GM19035 (cell line): Measurements from ENCODE around the gene MIER3.
"Not testable (repeated sequence)": the region's sequence is repeated elsewhere in the genome, so short reads cannot be mapped to it uniquely, and the experiment has no call there.

ENCODE experiments used
- ATAC-seq: cut with Tn5 transposase; IDR thresholded peaks from one replicate; pipeline ENCODE4 v1.9.1; 2021; ENCODE audit not compliant: unreplicated experiment

Gene MIER3, protein sequence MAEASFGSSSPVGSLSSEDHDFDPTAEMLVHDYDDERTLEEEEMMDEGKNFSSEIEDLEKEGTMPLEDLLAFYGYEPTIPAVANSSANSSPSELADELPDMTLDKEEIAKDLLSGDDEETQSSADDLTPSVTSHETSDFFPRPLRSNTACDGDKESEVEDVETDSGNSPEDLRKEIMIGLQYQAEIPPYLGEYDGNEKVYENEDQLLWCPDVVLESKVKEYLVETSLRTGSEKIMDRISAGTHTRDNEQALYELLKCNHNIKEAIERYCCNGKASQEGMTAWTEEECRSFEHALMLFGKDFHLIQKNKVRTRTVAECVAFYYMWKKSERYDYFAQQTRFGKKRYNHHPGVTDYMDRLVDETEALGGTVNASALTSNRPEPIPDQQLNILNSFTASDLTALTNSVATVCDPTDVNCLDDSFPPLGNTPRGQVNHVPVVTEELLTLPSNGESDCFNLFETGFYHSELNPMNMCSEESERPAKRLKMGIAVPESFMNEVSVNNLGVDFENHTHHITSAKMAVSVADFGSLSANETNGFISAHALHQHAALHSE

DNA sequence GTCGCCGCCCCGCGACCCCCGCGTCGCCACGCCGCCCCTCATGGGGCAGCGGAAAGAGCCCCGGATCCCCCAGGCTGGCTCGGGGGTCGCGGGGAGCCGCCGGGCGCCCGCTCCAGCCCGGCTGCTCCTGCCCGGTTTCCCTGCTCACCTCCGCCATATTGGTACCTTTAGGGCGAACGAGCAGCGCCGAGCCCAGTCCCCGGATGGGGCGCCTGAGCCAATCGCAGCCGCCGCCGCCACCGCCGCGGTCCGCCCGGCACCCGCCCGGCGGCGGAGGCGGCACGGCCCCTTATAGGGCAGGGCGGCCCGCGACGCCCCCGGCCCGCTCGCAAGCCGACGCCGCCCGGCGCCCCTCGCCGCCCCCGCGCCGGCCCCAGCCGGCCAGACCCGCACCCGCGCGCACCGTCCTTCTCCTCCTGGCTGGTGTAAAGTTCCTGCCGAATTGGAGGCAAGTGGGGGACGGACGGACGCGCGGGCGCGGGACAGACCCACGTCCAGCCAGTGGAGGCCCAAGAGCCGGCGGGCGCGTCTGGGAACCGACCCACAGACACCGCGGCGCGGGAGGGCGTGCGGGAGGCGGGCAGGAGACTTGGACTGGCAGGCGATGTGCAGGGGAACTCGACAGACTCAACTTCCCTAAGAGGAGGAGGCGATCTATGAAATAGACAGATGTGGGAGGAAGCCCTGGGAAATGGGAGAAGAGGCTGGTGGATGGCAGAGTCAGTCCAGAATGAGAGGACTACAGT is at the start of gene MIER3:
TSS of gene MIER3 (minus strand) at position 178 of the 746 bp plus-strand sequence. CDS start at position 157, 21 bp downstream.
- peak; percentile 91 for ATAC-seq

DNA sequence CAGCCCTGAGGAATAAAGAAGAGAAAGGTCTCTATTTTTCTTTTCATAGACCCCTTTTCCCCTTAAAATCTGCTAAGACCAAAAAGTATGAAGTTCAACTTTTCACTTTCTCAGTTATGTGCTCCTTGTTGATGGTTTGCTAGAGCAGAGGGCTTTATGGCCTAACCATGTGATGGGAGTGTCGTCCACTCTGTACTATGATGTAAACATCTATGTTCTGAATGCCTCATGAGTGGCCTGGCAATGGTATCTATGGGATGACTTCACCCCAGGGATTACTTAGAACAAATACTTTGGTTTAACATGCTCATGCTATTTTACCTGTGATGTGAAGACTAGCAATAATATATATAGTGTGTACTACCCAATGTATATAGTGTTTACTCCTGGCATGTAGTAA is 43.7 kb upstream of the MIER3 start:
- ATAC-seq: no peak

GRCh38 chr5:56993241-56993640 is 41.3 kb upstream of the MIER3 start:
- no peak for ATAC-seq

DNA sequence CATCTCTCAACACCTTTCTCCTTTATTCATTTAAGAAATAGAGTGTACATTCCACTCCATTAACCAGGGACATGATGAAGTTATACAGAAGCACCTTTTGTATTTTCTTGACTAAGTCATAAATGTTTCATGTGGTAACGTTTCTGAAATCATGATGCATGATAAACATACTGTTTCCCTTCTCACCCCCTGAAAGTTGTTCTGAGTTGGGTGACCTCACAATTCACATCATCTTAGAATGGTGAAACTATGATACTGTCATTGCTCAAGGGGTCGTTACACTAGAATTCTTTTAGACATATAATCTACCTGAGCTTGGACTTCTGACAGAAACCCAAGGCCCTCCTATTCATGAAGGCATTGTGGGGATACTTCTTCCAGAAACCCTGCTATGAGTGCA is 37.8 kb upstream of the MIER3 start:
- ATAC-seq: no peak

- ATAC-seq: no peak
Observed at GRCh38 chr5:56988490-56988889, 36.6 kb upstream of the MIER3 start.

GRCh38 chr5:56987171-56987570 is 35.2 kb upstream of the MIER3 start:
- ATAC-seq: no peak

DNA sequence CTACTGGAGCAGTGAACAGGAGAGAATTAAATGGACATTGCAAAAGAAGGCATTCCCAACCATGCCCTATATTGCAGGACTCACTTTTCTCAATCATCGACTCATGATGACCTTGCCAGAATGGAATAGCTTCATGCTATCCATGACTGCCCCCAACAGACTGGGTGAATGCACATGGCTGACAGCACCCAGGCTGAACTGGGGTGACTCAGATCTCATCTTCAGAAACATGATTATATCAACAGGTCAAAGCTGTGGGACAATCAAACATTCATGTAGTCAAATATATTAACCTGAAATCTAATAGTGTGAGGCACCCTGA is 34.7 kb upstream of the MIER3 start:
- no peak for ATAC-seq

DNA sequence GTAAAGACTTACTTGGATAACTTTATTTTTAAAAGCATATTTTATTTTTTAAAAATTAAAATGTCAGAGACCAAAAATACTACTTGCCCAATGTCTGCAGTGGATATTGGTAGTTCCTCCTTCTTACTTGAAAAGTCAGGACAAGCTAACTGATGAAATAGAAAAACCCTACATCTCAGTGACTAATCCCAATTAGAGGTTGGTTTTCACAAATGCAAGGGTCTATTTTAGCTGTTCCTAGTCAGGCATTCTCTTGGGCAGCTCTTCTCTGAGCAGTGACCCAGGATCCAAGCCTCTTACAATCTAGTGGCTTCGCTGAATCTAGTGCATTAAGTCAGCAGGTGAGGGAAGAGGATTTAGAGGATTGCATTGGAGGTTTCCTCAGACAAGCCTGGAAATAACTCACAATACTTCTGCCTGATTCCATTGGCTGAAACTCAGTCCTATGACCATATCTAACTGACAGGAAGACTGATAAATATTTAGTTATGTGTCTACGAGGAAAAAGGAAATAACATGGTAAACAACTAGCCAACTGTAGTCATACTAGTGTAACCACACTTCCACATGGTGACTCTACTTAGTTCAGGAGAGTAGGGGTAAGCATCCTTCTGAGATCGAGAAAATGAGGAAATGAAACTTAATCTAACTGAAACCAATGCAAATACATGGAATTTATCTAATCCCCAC is 34.2 kb upstream of the MIER3 start:
- no peak for ATAC-seq

DNA sequence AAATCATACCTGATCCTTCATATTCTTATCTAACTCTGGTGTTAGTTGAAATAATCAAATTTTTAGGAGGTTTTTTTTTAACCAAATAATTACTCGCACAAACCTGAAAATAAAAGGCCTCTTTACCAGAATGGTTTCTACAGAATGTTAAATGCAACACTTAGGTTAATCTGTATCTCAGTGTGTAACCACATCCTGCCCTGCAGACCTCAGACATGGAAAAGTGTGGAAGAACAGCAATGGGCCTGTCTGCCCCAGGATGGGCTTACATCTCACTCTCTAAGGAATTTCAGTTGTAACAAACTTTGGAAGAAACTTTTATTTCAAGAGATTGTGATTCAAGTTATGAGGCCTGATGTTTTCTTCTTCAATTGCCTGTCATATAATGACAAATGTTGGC is 32.5 kb upstream of the MIER3 start:
- ATAC-seq: no peak

DNA sequence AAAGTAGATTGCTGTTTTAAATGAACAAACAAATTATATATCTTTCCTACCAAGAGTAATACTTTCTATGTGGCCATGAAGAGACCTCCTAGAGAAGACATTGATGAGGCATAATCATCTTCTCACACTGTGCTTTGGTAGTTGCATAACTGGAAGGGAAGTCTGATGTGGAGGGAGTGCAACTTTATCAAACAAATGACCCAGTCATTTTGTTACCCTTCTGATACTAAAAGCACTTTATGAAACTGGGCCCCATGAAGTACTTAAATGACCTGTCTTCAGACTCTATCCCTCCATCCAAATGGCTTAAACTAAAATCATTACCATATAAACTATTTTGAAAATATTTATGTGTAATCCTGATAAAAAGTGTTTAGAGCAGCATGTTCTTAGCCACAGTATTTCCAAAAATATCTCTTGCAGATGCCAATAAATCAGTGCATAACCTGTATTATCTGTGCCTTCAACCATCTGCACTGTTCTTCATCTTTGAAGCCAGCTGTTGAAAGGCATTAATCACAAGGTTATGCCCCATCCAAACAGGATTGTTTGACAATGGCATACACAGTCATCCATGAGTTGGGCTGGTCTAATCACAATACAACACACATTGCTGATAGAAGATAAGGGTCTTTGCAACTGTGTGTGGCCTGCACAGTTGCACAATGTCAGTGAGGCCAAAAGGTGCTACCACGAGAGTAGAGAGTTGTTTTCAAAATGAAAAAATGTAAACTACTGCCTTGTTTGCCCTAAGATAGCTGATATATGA is 31.9 kb upstream of the MIER3 start:
- ATAC-seq: peak; percentile 72

DNA sequence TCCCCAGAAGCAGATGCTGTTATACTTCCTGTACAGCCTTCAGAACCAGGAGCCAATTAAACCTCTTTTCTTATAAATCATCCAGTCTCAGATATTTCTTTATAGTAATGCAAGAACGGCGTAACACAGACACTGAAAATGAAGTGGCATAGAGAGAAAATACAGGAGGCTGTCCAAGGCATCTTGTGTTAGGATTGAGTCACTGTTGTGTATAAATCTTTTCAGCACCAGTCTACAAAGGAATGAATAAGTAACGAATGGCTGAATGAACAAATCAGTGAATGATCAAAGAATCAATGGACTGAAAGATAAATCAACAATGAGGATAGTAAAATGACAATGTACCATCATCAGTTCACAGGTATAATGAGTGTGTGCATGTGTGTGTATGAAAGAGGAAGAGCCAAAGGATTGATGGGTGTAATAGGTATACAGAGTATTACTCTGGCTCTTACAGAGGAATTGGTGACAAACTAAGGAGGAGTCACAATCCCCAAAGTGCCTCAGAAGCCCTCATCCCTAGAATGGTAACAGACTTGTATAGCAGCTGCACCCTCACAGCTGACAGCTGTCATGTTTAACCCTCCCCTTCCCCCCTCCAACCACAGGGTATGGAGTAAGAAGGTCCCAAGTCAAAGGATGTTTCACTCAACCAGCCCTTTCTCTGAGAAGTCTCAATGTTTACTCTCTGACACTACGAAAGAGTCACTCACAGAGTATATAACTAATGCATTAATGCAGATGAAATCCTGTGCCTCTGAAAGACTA is 29.8 kb upstream of the MIER3 start:
- no peak for ATAC-seq

GRCh38 chr5:56979968-56980367 is 28.0 kb upstream of the MIER3 start:
- ATAC-seq: no peak

DNA sequence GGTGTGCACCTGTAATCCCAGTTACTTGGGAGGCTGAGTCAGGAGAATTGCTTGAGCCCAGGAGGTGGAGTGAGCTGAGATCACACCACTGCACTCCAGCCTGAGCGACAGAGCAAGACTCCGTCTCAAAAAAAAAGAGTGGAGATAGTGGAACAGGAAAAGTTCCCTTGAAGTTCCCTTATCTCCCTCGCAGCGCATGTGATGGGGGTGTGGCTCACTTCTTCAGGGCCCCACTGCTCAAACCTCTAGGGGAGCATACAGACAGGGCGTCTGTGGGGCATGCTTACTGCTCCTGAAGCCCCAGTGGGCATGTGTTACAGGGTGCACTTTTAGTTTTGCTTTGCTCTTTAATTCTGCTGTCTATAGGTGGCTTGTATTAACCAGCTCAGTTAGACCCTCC is 27.6 kb upstream of the MIER3 start:
- not testable (repeated sequence) for ATAC-seq

- no peak for ATAC-seq
Observed at GRCh38 chr5:56977822-56978221, 25.9 kb upstream of the MIER3 start.

GRCh38 chr5:56977021-56977420 is 25.1 kb upstream of the MIER3 start:
- ATAC-seq: no peak

DNA sequence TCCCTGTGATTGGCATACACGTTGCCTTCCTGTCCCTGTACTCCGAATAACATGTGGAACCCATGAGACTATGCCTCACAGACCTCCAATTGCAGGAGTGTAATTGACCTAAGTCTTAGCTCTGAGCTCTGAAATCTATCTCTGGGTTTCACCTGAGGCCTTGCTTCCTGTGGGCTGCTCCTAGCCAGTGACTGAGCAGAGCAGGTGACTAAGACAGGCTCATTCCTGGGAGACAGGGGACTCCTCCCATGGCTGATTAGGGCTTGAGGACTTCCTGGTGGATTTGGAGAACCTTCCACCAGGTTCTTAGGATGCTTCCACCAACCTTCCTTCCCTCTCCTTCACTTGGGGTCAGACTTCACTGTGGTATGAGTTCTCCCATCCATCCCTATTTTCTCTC is 22.3 kb upstream of the MIER3 start:
- no peak for ATAC-seq

DNA sequence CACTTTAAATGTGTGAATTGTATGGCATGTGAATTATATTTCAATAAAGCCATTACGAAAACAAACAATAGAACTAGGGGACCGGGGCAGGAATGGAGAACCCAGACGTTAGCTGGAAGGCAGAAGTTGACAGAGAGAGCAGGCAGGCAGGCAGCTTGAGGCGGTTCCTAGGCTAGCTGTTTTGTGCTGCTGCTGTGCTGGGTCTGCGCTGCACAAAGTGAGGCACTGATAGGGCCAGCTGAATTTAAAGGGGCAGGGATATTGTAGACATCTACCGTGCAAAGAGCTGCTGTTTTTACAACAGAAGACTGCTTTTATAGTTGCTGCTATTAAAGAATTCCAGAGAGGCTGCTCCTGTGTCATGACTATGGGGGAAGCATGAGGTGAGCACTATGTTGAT is 21.6 kb upstream of the MIER3 start:
- no peak for ATAC-seq

- no peak for ATAC-seq
Observed at GRCh38 chr5:56971275-56971674, 19.4 kb upstream of the MIER3 start.

DNA sequence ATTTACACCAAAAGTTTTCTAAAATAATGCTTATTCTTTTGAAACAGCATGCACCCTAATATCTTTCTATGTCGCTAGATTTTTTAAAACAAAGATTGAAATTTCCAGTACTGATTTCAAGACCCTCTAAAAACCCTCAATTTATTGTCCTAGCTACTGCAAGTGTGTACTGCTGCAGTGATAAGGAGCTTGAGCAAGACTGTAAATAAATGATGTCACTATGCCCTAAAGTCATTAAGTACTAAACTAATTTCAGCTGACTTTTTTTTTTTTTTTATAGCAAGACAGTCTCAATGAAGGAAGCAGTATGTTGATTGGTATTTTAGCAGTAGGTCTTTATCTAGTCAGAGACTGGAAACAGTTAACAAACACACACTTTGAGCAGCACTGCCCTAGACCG is 12.2 kb upstream of the MIER3 start:
- no peak for ATAC-seq

DNA sequence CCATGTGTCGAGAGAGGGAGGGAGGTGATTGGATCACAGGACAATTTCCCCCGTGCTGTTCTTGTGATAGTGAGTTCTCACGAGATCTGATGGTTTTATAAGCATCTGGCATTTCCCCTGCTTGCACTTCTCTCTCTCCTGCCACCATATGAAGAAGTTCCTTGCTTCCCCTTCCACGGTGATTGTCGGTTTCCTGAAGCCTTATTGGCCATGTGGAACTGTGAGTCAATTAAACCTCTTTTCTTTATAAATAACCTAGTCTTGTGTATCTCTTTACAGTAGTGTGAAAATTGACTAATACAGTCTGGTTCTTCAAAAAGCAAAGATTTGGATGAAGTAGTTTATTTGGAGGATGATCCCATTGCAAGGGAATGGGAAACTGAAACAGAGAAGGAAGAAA is 11.3 kb upstream of the MIER3 start:
- ATAC-seq: no peak
